Activated T-cell treated with anti-CD3 and anti-CD28 coated beads, Interleukin-2, amount 50 U/mL, for 4 hours (primary cell): ENCODE measurements around the gene ERG. TPM values are rescaled to one million over a fixed set of nuclear protein-coding genes. Genes with fewer than 3 reads are reported as not detected.

ENCODE experiments used
- ATAC-seq, 2 donors: fragments of 200-7000 bp; cut with Tn5 transposase; one replicate each; pipeline ENCODE4 v1.10.0; 2021
- DNase-seq: peaks from one replicate; pipeline ENCODE4 v3.0.0-alpha.2; 2020
- H3K27me3 Mint-ChIP-seq: one replicate; pipeline ENCODE4 v1.8.0; 2021; ENCODE audit warnings: low read depth, mixed read lengths
- H3K36me3 Mint-ChIP-seq: one replicate; pipeline ENCODE4 v1.8.0; 2022; ENCODE audit warnings: mixed read lengths; ENCODE audit not compliant: insufficient read depth
- H3K4me1 Mint-ChIP-seq: one replicate; pipeline ENCODE4 v1.8.0; 2021; ENCODE audit warnings: low read depth, mixed read lengths
- H3K4me3 Mint-ChIP-seq: one replicate; pipeline ENCODE4 v1.8.0; 2021; ENCODE audit warnings: mild to moderate bottlenecking, moderate library complexity, mixed read lengths
- H3K9me3 Mint-ChIP-seq: one replicate; pipeline ENCODE4 v1.8.0; 2021; ENCODE audit warnings: mixed read lengths
- total RNA-seq, 3 donors: library from RNA; stranded (reverse); gene quantifications; one replicate each; pipeline ENCODE4 v1.2.1, GENCODE V29; 2021

Gene ERG
- total RNA-seq, 3 donors from 2014 or later, result 0.18 TPM; not detected in 2

DNA sequence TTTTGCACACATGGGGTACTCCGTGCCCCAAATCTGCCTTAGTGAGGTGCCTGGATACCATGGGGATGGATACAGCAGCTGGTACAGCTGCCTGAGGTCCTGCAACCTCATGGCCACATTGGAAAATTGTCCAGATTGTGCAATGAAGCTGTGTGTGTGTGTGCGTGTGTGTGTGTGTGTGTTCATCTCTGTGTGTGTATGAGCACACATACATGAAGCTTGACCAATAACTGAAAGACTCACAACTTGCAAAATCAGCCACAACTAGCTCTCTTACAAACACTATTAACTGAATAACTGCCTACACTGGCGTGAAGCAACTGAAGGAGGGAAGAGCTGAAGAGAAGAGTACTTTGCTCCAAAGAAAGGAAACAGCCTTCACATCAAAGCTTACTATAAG lies 78.1 kb downstream of the ERG start:
- H3K9me3 Mint-ChIP-seq, result no peaks in the 10 kb centered on the region
- H3K4me3 Mint-ChIP-seq, result no peak overlapping the region
- no peaks in the 10 kb centered on the region for H3K36me3 Mint-ChIP-seq
- H3K27me3 Mint-ChIP-seq, result peaks cover 10% of the 10 kb centered on the region
- no peak for DNase-seq
- H3K4me1 Mint-ChIP-seq, result no peaks in the 10 kb centered on the region
- ATAC-seq, result no peak

DNA sequence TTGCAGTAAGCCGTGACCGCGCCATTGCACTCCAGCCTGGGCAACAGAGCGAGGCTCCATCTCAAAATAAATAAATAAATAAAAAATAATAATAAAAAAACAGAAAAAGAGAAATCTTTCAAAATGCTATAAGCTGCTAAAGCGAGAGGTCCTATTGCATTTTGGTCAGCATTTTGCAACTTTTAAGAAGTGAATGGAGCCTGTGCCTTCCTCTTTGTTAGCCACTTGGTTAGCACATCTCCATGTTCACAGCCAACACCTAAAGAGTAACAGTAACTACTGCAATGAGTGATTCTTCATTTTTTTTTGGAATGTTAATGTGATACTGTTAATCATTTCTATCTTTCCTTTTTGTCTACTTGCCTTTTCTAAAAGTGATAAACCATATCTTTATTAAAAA lies 80.6 kb downstream of the ERG start:
- Mint-ChIP-seq H3K27me3 (peaks cover 3% of the 10 kb centered on the region), H3K4me3 (no peak overlapping the region), H3K36me3 (no peaks in the 10 kb centered on the region), H3K9me3 (no peaks in the 10 kb centered on the region), H3K4me1 (no peaks in the 10 kb centered on the region)
- DNase-seq, result no peak
- no peak for ATAC-seq

- no peak for ATAC-seq
Measured at GRCh38 chr21:38416791-38417190, 81.5 kb downstream of the ERG start.

GRCh38 chr21:38413958-38414548 lies 84.2 kb downstream of the ERG start:
- DNase-seq, result no peak
- peaks cover 6% of the 10 kb centered on the region for H3K9me3 Mint-ChIP-seq

More at GRCh38 chr21:38416791-38417190, 81.5 kb downstream of the ERG start:
- Mint-ChIP-seq H3K4me3 (no peak overlapping the region), H3K27me3 (peaks cover 3% of the 10 kb centered on the region), H3K4me1 (no peaks in the 10 kb centered on the region), H3K36me3 (no peaks in the 10 kb centered on the region), H3K9me3 (peaks cover 6% of the 10 kb centered on the region)
- no peak for DNase-seq

DNA sequence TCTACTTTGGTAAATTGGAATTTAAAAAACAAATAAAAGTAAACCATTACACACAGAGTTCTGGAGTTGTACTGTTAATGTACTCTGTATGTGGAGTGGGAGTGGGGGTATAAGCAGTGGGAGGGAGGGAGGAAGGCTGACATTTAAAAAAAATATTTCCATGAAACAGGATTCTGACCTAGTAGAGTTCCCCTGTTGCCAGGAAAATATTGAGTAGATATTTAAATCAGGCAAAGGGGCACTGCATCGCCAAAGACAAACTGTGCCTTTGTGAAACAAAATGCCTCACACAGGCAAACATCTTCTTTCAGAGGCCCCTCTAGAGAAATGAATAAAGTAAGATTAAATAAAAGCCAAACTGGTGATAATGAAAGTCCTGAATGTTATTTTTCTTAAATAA lies 87.8 kb downstream of the ERG start:
- Mint-ChIP-seq H3K27me3 (peaks cover 4% of the 10 kb centered on the region), H3K36me3 (no peaks in the 10 kb centered on the region), H3K4me1 (no peaks in the 10 kb centered on the region), H3K4me3 (no peak overlapping the region), H3K9me3 (peaks cover 6% of the 10 kb centered on the region)
- ATAC-seq (no peak), DNase-seq (no peak)

More at GRCh38 chr21:38413958-38414548, 84.2 kb downstream of the ERG start:
- no peak for ATAC-seq
- H3K27me3 Mint-ChIP-seq, result peaks cover 3% of the 10 kb centered on the region
- no peaks in the 10 kb centered on the region for H3K4me1 Mint-ChIP-seq
- H3K4me3 Mint-ChIP-seq, result no peak overlapping the region
- H3K36me3 Mint-ChIP-seq, result no peaks in the 10 kb centered on the region

GRCh38 chr21:38409907-38410306 lies 88.4 kb downstream of the ERG start:
- no peak for DNase-seq
- no peaks in the 10 kb centered on the region for H3K36me3 Mint-ChIP-seq
- peaks cover 6% of the 10 kb centered on the region for H3K9me3 Mint-ChIP-seq
- H3K27me3 Mint-ChIP-seq, result peaks cover 4% of the 10 kb centered on the region
- no peak for ATAC-seq
- no peak overlapping the region for H3K4me3 Mint-ChIP-seq
- H3K4me1 Mint-ChIP-seq, result no peaks in the 10 kb centered on the region

DNA sequence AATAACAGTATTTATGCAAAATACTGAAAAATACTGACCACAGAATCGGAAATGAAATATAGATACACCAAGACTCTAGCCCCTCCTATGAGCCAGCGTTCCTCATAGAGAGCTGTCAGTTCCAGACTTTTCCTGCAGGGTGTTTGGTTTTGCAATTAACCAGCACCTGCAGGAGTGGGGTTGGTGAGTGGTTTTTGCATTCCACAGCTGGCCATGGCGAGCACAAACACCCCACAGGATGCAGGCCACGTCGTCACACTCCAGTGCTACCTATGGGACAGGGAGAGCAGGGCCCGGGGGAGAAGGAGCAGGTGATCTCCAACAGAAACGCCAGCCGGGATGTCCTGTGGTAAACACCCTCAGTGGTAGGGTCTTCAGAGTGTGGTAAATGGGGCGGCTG lies 94.1 kb downstream of the ERG start:
- no peaks in the 10 kb centered on the region for H3K4me1 Mint-ChIP-seq
- no peak overlapping the region for H3K4me3 Mint-ChIP-seq
- ATAC-seq (no peak), DNase-seq (no peak)
- no peaks in the 10 kb centered on the region for H3K9me3 Mint-ChIP-seq
- peaks cover 13% of the 10 kb centered on the region for H3K27me3 Mint-ChIP-seq
- H3K36me3 Mint-ChIP-seq, result no peaks in the 10 kb centered on the region

DNA sequence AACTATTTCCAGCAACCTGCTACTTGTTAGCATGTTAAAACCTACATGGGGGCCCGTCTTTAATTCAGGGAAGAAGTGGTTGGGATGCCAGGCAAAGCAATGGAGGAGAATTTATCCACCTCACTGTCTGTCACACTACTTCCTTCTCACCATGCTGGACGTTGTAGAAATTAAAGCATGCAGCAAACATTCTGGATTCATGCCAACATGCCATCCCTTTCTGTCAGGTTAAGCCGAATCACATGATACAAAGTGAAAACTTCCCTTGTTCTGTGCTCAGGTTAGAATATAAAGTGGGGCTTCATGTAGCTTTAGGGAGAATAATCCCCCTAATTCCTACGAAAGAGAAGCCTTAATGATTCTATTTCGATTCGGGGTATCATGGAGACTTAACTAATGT lies 95.5 kb downstream of the ERG start:
- Mint-ChIP-seq H3K27me3 (peaks cover 13% of the 10 kb centered on the region), H3K4me1 (no peaks in the 10 kb centered on the region), H3K4me3 (no peak overlapping the region), H3K36me3 (no peaks in the 10 kb centered on the region), H3K9me3 (no peaks in the 10 kb centered on the region)
- no peak for DNase-seq
- no peak for ATAC-seq

- no peaks in the 10 kb centered on the region for H3K36me3 Mint-ChIP-seq
- no peaks in the 10 kb centered on the region for H3K9me3 Mint-ChIP-seq
- H3K27me3 Mint-ChIP-seq, result peaks cover 13% of the 10 kb centered on the region
- ATAC-seq, result no peak
- no peak overlapping the region for H3K4me3 Mint-ChIP-seq
- H3K4me1 Mint-ChIP-seq, result no peaks in the 10 kb centered on the region
- DNase-seq, result no peak
Measured at GRCh38 chr21:38402291-38402690, 96.0 kb downstream of the ERG start.

DNA sequence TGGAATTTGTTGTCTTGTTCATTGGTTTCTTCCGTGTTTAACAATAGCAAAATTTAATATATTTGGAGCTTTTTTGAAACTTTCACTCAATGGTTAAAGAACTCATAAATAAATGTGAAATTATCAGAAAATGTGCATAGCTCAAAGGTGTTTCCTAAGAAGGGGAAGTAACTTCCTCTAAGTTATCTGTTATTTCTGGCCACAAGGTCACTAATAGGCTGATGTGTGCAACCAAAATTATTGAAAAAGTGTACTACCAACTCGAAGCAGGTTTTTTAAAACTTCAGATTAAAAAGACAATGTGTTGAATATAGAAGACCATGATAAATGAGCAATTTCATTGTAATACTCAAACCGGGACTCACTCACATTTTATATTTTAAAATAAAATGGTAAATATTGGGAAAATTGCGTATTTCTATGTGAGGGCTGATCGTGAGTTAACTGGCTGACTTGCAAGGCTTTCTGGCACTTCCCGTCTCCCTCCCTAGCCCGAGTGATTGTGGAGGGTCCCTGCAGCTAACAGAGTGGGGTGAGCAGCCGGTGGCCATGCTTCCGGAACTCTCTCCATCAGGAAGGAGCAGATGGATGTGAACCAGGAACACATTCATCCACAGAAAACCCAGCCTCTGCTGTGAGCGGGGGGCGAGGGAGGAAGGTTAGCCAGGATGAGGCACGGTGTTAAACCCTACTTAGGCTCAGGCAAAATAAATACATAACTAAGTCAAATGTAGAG lies 96.9 kb downstream of the ERG start:
- H3K9me3 Mint-ChIP-seq, result no peaks in the 10 kb centered on the region
- no peak for DNase-seq
- H3K4me3 Mint-ChIP-seq, result no peak overlapping the region
- no peak for ATAC-seq
- peaks cover 11% of the 10 kb centered on the region for H3K27me3 Mint-ChIP-seq
- H3K4me1 Mint-ChIP-seq, result no peaks in the 10 kb centered on the region
- H3K36me3 Mint-ChIP-seq, result no peaks in the 10 kb centered on the region

GRCh38 chr21:38400195-38400919 lies 97.9 kb downstream of the ERG start:
- no peak for DNase-seq
- no peaks in the 10 kb centered on the region for H3K4me1 Mint-ChIP-seq

GRCh38 chr21:38399103-38399502 lies 99.2 kb downstream of the ERG start:
- Mint-ChIP-seq H3K4me3 (no peak overlapping the region), H3K36me3 (no peaks in the 10 kb centered on the region), H3K4me1 (no peaks in the 10 kb centered on the region), H3K9me3 (no peaks in the 10 kb centered on the region), H3K27me3 (peaks cover 14% of the 10 kb centered on the region)
- ATAC-seq (no peak), DNase-seq (no peak)

More at GRCh38 chr21:38400195-38400919, 97.9 kb downstream of the ERG start:
- no peaks in the 10 kb centered on the region for H3K36me3 Mint-ChIP-seq
- no peak overlapping the region for H3K4me3 Mint-ChIP-seq
- no peak for ATAC-seq
- no peaks in the 10 kb centered on the region for H3K9me3 Mint-ChIP-seq
- H3K27me3 Mint-ChIP-seq, result peaks cover 15% of the 10 kb centered on the region

GRCh38 chr21:38396325-38396724 lies 102.0 kb downstream of the ERG start:
- no peaks in the 10 kb centered on the region for H3K4me1 Mint-ChIP-seq
- H3K27me3 Mint-ChIP-seq, result peaks cover 13% of the 10 kb centered on the region
- no peak for ATAC-seq
- no peaks in the 10 kb centered on the region for H3K9me3 Mint-ChIP-seq
- H3K4me3 Mint-ChIP-seq, result no peak overlapping the region
- H3K36me3 Mint-ChIP-seq, result no peaks in the 10 kb centered on the region
- no peak for DNase-seq

GRCh38 chr21:38395581-38395980 lies 102.7 kb downstream of the ERG start:
- DNase-seq (no peak), ATAC-seq (no peak)
- no peaks in the 10 kb centered on the region for H3K4me1 Mint-ChIP-seq
- H3K4me3 Mint-ChIP-seq, result no peak overlapping the region
- peaks cover 13% of the 10 kb centered on the region for H3K27me3 Mint-ChIP-seq
- no peaks in the 10 kb centered on the region for H3K36me3 Mint-ChIP-seq
- H3K9me3 Mint-ChIP-seq, result no peaks in the 10 kb centered on the region

GRCh38 chr21:38392661-38393060 lies 105.6 kb downstream of the ERG start:
- DNase-seq, result no peak
- H3K4me1 Mint-ChIP-seq, result no peaks in the 10 kb centered on the region
- H3K4me3 Mint-ChIP-seq, result no peak overlapping the region
- H3K36me3 Mint-ChIP-seq, result no peaks in the 10 kb centered on the region
- H3K9me3 Mint-ChIP-seq, result no peaks in the 10 kb centered on the region
- ATAC-seq, result no peak
- H3K27me3 Mint-ChIP-seq, result peaks cover 13% of the 10 kb centered on the region
